A673 (cell line): ENCODE data around the gene ASB16. TPM values are rescaled to one million over a fixed set of nuclear protein-coding genes. Genes with fewer than 3 reads are reported as not detected.

Experiments
- BruUV-seq: library from RNA; stranded (reverse); fragments of 400-500 nt; replicated peaks from 2 replicates; lab custom pipeline; 2021; lab: Mats Ljungman, UMichigan
- CTCF ChIA-PET: fragments of 300-600 bp; sonication (Branson Sonifier 250); formaldehyde crosslinking; loops from one replicate; lab custom pipeline; 2022; ENCODE audit warnings: antibody characterized with exemption; lab: Charles Lee
- POLR2A ChIA-PET: fragments of 300-600 bp; sonication (Branson Sonifier 250); formaldehyde crosslinking; loops from one replicate; lab custom pipeline; 2022; ENCODE audit warnings: antibody characterized with exemption; ENCODE audit not compliant: low non-redundant PET; lab: Charles Lee
- DNase-seq: peaks from one replicate; pipeline ENCODE4 v3.0.0-alpha.2; 2015; ENCODE audit warnings: low spot score
- H3K27ac ChIP-seq: fragments of 200-600 bp; sonication (generic); 2 replicates; pipeline ENCODE4 v1.5.1; 2016; ENCODE audit warnings: mixed run types, low read depth, mild to moderate bottlenecking, mixed read lengths, antibody characterized with exemption, low read length; ENCODE audit not compliant: poor library complexity, severe bottlenecking
- H3K27me3 ChIP-seq: fragments of 200-600 bp; sonication (generic); replicated peaks from 2 replicates; pipeline ENCODE4 v1.6.1; 2017; ENCODE audit warnings: mixed run types, low read depth, mild to moderate bottlenecking, mixed read lengths, antibody characterized with exemption, low read length; ENCODE audit not compliant: insufficient read depth, poor library complexity
- H3K36me3 ChIP-seq: fragments of 200-600 bp; sonication (generic); 2 replicates; pipeline ENCODE4 v1.6.1; 2016; ENCODE audit warnings: mixed run types, mild to moderate bottlenecking, mixed read lengths, antibody characterized with exemption, low read length; ENCODE audit not compliant: insufficient read depth, poor library complexity, severe bottlenecking
- H3K4me1 ChIP-seq: fragments of 200-600 bp; sonication (generic); 2 replicates; pipeline ENCODE4 v1.6.1; 2017; ENCODE audit warnings: mixed run types, mild to moderate bottlenecking, mixed read lengths, antibody characterized with exemption, low read length; ENCODE audit not compliant: insufficient read depth, poor library complexity, severe bottlenecking
- H3K4me3 ChIP-seq: fragments of 200-600 bp; sonication (generic); 2 replicates; pipeline ENCODE4 v1.5.1; 2016; ENCODE audit warnings: low read depth, mixed run types, mild to moderate bottlenecking, mixed read lengths, low read length; ENCODE audit not compliant: poor library complexity, severe bottlenecking
- H3K9me3 ChIP-seq: fragments of 200-600 bp; sonication (generic); 2 replicates; pipeline ENCODE4 v1.6.1; 2016; ENCODE audit warnings: mixed run types, low read depth, mild to moderate bottlenecking, mixed read lengths, antibody characterized with exemption, low read length; ENCODE audit not compliant: poor library complexity, severe bottlenecking
- EZH2 ChIP-seq: fragments of 200-600 bp; sonication (generic); IDR thresholded peaks from 2 replicates; pipeline ENCODE4 v1.6.1; 2017; ENCODE audit warnings: borderline replicate concordance, low read depth, mild to moderate bottlenecking, mixed read lengths, antibody characterized with exemption, low read length; ENCODE audit not compliant: poor library complexity, severe bottlenecking
- intact Hi-C: fragments of 100-400 bp; cut with micrococcal nuclease; formaldehyde crosslinking; loops from one replicate; pipeline ENCODE4 v1.10.0; 2022; ENCODE audit not compliant: unreplicated experiment
- total RNA-seq: library from RNA; stranded (reverse); gene quantifications from 2 replicates; pipeline ENCODE4 v1.2.3, GENCODE V29; 2021
- TF ChIP-seq, protein P1 (sequence below): fragments of 300-800, 200-600 bp; sonication (generic); conservative IDR thresholded peaks from 2 replicates; pipeline ENCODE4 v1.5.1; 2017; ENCODE audit warnings: low read depth, mild to moderate bottlenecking, antibody characterized with exemption, low read length, moderate library complexity, mixed read lengths

The ASB16 gene
- total RNA-seq, 1 experiment from 2014 or later: 0.17 TPM

DNA sequence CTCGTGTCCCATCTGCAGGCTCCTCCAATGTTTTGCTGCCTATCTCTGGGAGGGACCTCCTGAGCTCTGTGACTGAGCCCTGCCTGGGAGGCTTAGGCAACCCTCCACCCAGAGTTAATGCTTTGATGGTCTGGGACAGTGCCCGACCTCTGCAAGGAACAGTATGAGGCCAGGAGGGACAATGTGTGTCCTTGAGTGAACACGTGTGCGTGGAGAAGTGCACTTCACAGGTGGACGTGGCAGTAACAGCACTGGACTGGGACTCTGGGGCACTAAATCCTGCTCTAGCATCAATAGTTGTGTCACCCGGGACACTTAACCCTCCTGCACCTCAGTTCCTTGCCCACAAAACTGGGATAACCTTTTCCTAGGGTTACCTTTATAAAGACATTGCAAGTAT, 44.4 kb downstream of the ASB16 start:
- TF ChIP-seq, protein P1, sequence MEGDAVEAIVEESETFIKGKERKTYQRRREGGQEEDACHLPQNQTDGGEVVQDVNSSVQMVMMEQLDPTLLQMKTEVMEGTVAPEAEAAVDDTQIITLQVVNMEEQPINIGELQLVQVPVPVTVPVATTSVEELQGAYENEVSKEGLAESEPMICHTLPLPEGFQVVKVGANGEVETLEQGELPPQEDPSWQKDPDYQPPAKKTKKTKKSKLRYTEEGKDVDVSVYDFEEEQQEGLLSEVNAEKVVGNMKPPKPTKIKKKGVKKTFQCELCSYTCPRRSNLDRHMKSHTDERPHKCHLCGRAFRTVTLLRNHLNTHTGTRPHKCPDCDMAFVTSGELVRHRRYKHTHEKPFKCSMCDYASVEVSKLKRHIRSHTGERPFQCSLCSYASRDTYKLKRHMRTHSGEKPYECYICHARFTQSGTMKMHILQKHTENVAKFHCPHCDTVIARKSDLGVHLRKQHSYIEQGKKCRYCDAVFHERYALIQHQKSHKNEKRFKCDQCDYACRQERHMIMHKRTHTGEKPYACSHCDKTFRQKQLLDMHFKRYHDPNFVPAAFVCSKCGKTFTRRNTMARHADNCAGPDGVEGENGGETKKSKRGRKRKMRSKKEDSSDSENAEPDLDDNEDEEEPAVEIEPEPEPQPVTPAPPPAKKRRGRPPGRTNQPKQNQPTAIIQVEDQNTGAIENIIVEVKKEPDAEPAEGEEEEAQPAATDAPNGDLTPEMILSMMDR: no peak
- TF ChIP-seq EZH2: no peak
- Histone ChIP-seq H3K27me3 (no peaks in the 10 kb centered on the region), H3K4me1 (peaks cover 9% of the 10 kb centered on the region), H3K9me3 (no peaks in the 10 kb centered on the region), H3K36me3 (peaks cover 40% of the 10 kb centered on the region), H3K27ac (no peak overlapping the region), H3K4me3 (no peak overlapping the region)
- POLR2A ChIA-PET: no interaction called here
- BruUV-seq: no TSS peak
- CTCF ChIA-PET: no interaction called here
- DNase-seq: no peak
- intact Hi-C loops: loop anchor here (5.0 kb wide), 1 partner anchor 132 kb away; the partner anchor contains the start of gene GRN

DNA sequence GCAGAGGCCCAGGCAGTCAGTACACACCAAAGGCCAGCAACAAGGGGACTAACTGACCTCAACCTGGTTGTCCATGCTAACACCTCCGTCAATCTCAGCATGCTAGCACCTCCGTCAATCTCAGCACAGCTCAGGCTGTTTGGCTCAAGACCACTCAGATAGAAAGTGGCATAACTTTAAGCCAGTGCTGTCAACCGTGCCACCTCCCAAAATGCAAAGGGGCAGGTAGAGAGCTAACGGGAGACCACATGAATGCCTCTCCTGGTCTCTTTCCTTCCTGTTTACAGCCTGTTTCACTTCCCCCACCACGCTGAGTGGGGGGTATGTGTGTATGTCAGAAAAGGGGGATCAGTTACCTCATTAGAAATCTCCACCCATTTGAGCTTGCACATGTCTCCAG, 45.7 kb downstream of the ASB16 start:
- CTCF ChIA-PET: no interaction called here
- no TSS peak for BruUV-seq
- DNase-seq: no peak
- POLR2A ChIA-PET: no interaction called here
- Histone ChIP-seq H3K27ac (no peak overlapping the region), H3K9me3 (no peaks in the 10 kb centered on the region), H3K4me1 (peaks cover 9% of the 10 kb centered on the region), H3K36me3 (peaks cover 30% of the 10 kb centered on the region), H3K27me3 (no peaks in the 10 kb centered on the region), H3K4me3 (no peak overlapping the region)
- TF ChIP-seq EZH2: no peak
- TF ChIP-seq, protein P1: no peak
- intact Hi-C loops: no loop called here

DNA sequence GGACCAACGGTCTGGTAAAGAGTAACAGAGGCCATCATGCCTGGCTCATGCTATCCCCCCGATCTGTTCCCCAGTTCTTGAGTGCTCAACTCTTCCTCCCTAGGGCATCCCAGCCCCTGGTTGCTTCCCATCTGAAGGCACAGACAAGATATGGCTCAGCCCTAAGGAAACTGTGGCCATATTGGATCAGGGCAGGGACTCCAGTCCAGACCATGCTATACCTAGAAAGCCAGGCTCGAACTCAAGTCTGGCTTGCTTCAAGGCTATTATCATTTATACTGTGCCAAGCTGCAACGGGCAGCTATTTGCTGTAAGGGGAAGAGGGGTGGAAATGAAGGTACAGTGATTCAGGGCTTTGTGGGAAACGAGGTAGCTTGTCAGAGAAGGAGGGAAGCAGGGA, 46.2 kb downstream of the ASB16 start:
- intact Hi-C loops: no loop called here
- no peak for DNase-seq
- POLR2A ChIA-PET: no interaction called here
- Histone ChIP-seq H3K27ac (no peak overlapping the region), H3K36me3 (peaks cover 30% of the 10 kb centered on the region), H3K9me3 (no peaks in the 10 kb centered on the region), H3K4me1 (peaks cover 9% of the 10 kb centered on the region), H3K4me3 (peak overlapping the region; percentile 72), H3K27me3 (no peaks in the 10 kb centered on the region)
- CTCF ChIA-PET: no interaction called here
- TF ChIP-seq EZH2: no peak
- TF ChIP-seq, protein P1: no peak
- no TSS peak for BruUV-seq
